Epidermal melanocyte (primary cell): ENCODE measurements around the gene NMT1.

ENCODE experiments used
- DNase-seq: peaks from one replicate; pipeline ENCODE4 v3.0.0; 2011; ENCODE audit warnings: low spot score; ENCODE audit not compliant: insufficient read length

The NMT1 gene

DNA sequence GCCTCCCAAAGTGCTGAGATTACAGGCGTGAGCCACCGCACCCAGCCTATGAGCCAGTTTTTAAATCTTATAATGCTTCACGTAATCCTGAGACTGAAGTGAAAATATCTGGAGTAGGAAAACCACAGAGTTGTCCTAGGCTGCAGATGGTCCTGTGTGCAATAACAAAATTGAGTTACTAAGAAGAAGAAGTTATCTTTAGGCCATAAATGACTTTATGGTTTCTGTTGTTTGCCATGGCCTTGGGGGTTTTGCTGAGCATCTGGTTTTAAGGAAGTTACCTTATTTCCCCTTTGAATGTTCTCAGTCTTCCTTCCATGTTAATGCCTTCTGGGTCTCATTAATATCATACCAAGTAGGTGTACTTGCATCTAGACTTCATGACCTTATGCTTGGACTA is 16.5 kb downstream of the NMT1 start:
- DNase-seq, result no peak

DNA sequence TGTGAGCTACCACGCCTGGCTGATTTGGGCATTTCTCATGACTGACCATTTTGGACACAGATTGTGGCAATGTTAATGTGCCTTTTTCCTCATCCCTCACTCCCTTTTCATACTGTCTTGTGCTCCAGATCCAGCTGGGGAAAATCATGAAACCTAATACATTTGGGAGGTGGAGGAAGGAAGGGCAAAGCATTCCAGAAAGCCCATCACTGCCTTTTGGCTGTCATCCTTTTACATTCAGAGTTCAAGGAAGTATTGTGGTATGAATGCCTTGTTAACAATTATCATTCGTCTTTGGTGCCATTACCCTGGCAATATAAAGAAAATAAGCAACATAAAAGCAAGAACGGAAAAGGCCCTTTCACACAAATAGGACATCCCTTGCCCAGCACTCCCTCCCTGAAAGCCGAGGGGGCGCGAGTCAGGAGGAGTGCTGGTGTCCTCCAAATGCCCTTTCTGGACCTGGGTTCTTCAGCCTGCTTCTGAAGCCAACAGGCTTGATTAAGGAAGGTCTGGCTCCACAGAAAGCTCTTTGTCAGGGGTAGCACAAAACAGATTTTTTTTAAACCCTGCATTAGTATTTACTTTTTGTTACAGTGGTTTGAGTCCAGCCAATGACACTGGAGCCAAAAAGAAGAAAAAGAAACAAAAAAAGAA is 20.1 kb downstream of the NMT1 start:
- no peak for DNase-seq

DNA sequence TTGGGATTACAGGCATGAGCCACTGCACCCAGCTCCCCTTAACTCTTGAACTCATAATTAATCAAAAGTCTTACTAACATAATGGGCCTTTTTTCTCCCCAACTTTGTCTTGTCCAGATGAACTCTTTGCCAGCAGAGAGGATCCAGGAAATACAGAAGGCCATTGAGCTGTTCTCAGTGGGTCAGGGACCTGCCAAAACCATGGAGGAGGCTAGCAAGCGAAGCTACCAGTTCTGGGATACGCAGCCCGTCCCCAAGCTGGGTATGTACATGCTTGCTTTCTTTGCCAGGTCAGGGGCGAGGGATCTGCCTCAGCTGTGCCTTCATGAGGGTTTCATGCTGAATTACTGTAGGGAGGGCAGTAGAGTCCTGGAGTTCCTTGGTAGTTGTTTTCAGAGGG is 25.3 kb downstream of the NMT1 start:
- no peak for DNase-seq

DNA sequence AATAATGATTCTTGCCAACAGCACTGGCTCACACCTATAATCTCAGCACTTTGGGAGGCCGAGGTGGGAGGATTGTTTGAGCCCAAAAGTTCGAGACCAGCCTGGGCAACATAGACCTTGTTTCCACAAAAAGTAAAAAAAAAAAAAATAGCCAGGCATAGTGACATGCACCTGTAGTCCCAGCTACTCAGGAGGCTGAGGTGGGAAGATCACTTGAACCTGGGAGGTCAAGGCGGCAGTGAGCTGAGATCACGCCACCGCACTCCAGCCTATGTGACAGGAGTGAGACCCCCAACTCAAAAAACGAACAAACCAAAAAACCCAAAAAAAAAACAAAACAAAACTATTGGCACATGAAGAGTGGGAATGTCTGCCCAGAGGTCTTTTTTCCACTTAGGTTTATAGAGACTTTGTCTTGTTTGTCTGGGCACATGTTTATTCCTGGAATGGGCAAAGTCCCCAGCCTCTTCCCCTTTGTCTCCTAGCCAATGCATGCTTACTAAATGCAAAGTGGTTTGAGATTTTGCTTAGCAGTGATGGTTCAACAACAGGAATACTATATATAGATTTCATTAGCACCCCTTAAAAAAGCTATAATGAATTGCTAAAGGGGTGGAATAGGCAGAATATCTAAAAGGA is 25.9 kb downstream of the NMT1 start:
- no peak for DNase-seq

DNA sequence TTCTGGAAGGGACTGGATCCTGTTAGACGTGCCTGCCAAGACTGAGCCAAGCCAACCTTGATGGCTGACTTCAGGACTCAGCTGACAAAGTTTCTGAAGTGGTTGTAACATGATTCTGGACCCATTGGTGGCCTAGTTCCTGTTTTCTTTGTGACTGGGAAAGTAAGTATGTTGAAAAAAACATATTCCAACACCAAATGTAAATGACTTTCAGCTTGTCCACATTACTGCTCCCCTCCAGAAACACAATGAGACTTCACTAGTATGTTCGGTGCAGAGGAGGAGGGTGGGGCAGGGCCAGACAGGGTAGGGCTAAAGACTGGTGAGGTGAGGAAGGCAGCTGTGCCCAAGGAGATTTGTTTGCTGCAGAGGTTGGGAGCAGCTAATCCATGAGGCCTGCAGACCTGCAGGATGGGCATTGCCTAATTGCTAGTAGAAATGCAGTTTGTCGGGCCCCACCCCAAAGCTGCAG is 26.4 kb downstream of the NMT1 start:
- DNase-seq, result no peak

DNA sequence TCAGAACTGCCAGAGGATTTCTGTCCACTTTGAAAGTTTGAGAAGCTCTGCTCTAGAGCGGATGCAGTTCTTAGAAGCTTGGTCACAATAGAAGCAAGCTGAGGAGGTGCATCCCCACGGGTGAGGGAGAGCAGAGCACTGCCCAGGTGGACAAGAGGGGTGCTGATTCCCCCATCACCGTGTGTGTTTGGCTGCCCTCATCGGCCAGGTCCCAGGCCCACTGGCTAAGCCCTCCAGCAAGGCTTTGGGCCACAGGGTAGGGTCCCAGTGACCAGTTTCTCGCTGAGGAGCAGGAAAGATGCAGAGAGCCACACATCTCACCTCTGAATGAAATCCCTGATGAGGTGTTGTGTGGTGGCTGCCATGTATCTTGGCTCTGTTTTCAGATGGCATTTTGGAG is 26.9 kb downstream of the NMT1 start:
- DNase-seq, result no peak

DNA sequence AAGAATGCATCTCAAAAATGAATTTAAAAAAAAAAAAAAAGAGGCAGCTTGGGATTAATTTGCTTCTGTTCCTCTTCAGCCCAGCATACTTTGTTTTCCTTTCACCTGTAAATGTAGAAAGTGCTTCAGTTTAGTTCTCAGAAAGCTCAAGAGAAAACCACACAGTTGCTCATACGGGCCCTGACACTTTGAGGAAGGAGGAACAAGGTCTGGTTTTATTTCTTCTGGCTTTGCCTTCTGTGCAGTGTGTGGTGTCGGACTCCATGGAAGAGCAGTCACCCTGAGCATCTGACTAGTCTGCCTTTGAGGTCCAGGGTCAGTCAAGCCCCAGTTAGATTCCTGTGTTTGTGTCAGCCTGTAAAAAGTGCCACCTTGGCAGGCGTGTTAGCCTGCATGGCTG is 27.6 kb downstream of the NMT1 start:
- no peak for DNase-seq

DNA sequence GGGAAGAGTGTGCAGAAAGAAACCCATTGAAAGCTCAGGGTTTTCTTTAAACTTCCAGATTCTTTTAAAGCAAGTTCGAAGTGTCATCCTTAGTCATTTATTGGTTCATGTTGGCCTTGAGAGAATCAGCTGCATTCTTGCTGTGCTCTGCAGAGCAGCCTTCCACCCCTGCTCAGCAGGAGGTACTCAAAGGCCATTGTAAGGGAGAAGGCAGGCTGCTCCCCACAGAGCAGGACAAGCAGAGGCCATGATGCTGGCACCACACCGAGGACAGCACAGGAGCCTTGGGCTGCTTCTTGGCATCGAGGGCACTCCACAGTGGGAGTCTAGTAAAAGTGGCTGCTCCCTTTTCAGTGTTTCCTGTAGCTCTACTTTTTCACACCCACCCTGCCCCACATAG is 29.6 kb downstream of the NMT1 start:
- DNase-seq, result no peak

DNA sequence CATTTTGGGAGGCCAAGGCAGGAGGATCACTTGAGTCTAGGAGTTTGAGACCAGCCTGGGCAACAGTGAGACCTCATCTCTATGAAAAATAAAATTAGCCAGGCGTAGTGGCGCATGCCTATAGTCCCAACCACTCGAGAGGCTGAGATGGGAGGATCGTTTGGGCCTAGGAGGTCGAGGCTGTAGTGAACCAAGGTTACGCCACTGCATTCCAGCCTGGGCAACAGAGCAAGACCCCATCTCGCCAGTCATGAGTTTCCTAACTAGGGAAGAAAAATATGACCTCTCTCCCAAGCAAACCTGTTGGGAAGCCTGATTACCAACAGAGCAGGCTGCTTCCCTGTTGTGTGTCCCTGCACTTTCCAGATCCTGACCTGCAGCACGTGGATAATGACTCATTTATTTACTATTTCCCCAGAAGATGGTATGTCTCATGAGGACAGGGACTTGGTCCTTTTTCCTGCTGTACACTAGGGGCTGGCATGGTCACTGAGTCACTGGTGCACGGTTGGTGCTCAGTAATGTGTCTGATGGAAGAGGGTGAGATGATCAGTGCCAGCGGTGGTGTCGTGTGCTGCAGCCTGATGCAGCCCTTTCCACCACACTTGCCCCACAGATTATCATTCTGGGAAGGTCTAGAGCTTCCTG is 30.8 kb downstream of the NMT1 start:
- no peak for DNase-seq

DNA sequence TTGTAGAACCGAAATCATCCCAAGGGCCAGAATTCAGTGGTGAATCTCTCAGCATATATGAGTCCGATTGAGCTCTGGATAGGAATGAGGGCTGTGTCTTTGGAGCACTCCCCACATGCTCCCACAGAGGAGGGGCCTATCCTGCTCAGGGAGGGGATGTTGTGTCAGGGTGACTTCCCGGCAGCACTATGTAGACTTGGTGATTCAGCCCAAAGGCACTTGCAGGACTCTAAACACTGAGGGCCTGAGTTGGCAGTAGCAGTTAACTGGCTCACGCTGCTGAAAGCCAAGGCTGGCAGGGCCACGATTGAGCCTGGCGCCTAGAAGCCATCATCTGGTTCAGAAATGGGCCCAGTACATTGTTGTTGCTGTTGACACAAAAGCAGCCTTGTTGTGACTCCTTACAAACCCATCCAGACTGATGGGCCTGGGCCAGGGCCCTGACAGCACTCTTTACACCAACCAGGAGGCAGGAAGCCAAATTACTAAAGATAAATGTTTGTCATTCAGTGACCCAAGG is 31.9 kb downstream of the NMT1 start:
- peak; percentile 98 for DNase-seq

DNA sequence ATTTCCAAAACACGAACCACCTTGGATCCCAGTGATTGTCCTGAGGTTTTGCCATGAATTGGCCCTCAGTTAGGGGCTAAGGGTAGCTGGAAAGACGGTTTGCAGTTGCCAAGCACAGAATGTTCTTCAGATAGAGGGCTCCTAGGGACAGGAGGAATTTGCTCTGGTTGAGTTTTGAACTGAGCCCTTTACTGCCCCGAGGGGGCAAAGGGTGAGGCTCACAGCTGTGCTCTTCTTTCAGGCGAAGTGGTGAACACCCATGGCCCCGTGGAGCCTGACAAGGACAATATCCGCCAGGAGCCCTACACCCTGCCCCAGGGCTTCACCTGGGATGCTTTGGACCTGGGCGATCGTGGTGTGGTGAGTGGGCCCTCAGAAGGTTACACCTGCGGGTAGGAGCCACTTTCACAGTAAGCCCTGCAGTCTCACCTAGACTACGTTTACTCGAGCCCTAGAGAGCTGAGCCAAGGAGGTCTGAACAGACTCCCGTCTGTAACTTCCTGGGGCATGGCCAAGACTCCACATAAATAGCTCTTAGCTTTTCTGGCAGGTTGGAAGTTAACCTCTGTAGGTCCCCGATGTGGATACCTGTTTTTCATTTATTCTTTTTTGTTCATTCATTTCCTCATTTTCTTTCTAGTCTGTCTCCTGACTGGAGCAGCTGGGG is 32.5 kb downstream of the NMT1 start:
- no peak for DNase-seq

DNA sequence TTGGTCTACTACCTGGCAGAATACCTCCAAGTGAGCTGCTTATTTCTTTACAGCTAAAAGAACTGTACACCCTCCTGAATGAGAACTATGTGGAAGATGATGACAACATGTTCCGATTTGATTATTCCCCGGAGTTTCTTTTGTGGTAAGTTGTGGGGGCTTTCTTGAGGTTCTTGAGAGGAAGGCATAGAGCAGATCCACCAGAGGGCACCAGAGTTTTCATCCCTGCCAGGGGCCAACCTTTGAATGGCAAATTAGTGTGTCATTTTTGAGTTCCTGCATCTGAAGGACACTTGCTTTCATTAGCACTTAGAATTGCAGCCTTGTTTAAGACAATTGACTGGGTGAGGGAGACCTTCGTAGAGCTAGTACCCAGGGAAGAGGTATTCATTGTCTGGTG is 35.0 kb downstream of the NMT1 start:
- DNase-seq, result no peak

DNA sequence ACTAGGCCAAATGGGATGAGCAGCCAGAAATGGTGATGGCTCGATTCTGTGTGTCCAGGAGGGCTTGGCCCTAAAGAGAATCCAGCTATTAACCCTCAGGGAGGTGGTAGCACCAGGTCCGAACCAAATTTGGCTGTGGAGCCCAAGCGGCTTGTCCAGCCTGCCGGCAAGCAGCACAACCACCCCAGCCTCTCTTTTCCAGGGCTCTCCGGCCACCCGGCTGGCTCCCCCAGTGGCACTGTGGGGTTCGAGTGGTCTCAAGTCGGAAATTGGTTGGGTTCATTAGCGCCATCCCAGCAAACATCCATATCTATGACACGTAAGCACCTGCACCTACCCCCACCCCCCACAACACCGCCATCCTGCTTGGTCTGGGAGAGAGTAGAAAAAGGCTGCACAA is 35.8 kb downstream of the NMT1 start:
- no peak for DNase-seq

DNA sequence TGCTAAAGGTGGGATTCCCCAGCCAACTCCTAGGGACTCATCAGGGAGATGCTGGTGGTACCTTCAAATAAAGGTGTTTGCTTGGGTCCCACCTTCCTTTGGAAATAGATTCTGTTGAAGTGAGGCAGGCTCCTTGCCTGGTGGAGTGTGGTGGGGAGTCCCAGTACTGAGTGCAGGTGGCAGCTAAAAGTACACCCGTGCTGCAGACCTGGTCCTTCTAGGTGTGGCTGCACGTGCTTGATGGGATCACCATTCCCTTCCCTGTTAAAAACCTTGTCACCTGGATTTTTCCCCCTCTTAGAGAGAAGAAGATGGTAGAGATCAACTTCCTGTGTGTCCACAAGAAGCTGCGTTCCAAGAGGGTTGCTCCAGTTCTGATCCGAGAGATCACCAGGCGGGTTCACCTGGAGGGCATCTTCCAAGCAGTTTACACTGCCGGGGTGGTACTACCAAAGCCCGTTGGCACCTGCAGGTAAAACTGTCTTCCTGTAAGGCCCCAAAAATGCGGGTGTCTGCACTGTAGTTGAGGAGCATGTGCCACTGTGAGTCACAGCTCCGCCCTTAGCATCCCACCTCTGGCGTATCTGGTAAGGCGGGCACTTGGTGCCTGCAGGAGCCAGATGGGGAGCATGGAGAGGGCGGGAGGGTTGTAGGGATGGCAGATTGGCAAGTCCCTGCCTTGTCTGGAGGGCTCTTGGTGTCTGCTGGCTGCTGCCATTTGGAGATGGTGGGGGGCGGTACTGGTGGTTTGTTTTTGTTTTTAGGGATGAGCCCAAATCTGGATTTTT is 37.2 kb downstream of the NMT1 start:
- no peak for DNase-seq

DNA sequence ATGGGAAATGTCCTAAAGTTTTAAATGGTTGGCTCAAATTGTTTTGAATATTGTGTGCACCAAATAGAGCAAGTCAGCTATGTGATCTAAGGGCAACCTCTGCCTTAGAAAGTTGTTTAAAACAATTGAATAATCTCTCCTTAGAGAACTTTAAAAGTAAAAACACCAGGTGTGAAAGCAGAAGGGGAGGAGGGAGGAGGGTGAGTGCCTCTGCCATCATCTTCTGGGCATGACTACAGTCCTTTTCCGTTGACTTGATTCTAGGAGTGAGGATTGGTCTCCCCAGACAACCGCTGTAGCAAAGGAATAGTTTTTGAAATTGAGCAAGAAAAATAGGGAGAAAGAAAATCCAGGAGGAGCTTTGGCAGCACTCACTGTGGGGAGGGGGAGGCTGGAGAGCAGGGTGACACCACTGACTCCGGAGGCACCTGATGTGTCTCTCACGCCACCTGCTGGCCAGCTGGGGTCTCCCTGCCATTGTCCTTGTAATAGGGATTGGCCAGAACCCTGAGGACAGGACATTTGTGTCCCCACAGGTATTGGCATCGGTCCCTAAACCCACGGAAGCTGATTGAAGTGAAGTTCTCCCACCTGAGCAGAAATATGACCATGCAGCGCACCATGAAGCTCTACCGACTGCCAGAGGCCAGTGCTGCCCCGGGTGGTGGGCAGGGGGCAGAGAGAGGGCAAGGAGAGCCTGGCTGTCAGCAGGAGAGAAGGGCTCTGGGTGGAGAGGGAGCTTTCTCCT is 37.9 kb downstream of the NMT1 start:
- peak; percentile 77 for DNase-seq

DNA sequence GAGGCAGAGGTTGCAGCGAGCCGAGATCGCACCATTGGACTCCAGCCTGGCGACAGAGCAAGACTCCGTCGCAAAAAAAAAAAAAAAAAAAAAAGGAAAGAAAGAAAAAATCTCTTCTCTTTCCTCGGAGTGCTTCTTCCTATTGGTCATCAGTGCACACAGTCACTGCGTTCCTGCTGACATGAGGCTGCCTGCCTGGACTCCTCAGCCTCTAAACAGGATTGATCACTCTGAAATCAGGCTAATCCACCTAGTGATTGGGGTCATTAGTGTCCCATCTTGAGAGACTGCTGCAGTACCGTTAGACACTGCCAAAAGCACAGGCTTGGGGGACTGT is 40.4 kb downstream of the NMT1 start:
- DNase-seq, result no peak

DNA sequence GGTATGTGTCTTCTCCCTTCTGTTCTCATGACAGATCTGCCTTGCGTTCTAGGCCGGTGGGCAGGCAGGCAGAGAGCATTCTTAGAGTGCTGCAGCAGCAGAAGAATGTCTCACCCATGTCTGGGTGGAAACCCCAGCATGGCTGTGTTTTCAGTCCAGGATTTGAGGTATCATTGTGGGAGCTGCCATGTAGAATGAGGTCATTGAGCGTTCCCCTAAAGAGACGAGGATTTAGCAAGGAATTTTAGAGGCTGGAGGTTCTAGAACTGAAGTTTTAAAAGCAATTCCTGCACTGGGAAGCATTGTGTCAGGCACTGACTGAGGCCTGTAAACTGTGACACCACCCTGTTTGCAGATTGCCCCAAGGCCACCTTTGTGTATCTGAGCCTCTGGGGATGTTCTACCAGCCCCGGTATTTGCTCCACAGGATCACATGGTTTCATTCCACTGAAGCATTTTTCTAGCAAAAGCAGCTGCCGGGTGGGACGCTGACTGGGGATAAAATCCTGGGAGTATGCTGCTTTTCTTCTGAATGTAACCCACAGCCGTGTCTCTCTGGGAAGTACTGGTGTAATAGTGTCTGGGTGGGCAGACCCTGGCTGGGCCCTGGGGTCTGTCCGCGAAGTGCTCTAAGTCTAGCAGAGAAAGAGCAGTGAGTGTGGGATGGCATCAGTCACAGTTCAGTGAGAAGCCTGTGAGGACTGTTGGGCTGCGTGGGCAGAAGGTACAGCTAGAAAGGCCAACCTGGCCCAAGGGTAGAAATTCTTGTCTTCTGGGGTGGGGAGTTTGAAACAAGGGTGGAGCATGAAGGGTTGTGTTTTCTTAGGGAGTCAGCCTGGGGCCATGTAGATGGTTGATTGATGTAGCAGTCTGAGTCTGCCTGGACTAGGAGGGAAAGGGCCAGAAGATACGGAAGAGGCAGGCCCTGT is 41.0 kb downstream of the NMT1 start:
- DNase-seq, result peak; percentile 87

DNA sequence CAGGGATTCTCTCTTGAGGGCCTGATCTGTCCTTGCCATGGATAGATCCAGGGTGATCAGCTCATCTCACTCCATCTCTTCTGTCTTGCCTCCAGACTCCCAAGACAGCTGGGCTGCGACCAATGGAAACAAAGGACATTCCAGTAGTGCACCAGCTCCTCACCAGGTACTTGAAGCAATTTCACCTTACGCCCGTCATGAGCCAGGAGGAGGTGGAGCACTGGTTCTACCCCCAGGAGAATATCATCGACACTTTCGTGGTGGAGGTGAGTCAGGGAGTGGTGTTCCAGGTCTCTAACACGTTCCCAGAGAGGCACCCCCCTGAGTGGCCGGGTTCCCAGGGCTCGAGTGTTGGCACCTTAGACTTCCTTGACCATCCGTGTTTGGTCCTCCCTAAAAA is 41.7 kb downstream of the NMT1 start:
- no peak for DNase-seq

DNA sequence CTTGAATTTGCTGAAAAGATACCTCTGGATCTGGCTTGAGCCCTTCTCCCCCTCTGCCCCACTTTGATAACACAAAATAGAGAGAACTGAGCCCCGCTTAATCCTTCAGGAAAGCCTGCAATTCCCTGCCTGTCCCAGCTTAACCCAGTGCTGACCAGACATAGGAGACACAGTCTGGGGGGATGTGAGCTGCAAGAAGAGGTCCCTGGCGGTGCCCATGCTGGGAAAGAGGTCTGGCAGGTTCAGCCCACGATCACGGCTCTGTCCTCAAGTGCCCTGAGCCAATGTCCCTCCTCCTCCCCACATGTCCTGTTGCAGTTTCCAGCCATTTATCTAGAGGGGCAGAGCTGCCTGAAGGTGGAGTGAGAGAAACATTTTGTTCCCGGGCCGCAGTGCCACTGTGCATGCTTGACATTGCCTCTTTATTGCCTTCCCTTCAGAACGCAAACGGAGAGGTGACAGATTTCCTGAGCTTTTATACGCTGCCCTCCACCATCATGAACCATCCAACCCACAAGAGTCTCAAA is 42.2 kb downstream of the NMT1 start:
- DNase-seq, result no peak
